Epidermal melanocyte (primary cell): ENCODE measurements around the gene PSME2.

Experiments
- DNase-seq: peaks from one replicate; pipeline ENCODE4 v3.0.0; 2011; ENCODE audit warnings: low spot score; ENCODE audit not compliant: insufficient read length

Gene PSME2

GRCh38 chr14:24136684-24137528 is 9.5 kb downstream of the PSME2 start:
- no peak for DNase-seq

GRCh38 chr14:24135834-24136683 is 10.4 kb downstream of the PSME2 start, which contains the start of gene PSME1:
PSME1 (plus strand) TSS chr14:24136194; CDS start chr14:24136263, 69 bp downstream.
- DNase-seq, result peak; percentile 95

GRCh38 chr14:24135584-24135833 is 10.9 kb downstream of the PSME2 start:
- no peak for DNase-seq

- DNase-seq, result no peak
Observed at GRCh38 chr14:24133735-24134134, 12.7 kb downstream of the PSME2 start.

GRCh38 chr14:24132976-24133375 is 13.4 kb downstream of the PSME2 start:
- no peak for DNase-seq

GRCh38 chr14:24132061-24132685 is 14.2 kb downstream of the PSME2 start:
- no peak for DNase-seq

- no peak for DNase-seq
Observed at GRCh38 chr14:24131549-24131966, 14.9 kb downstream of the PSME2 start.

GRCh38 chr14:24130717-24131548 is 15.5 kb downstream of the PSME2 start:
- no peak for DNase-seq

GRCh38 chr14:24130380-24130716 is 16.1 kb downstream of the PSME2 start, which contains the start of gene FITM1:
FITM1 (plus strand) TSS chr14:24130659; CDS start chr14:24131564, 905 bp downstream.
- no peak for DNase-seq

GRCh38 chr14:24129410-24129998 is 16.9 kb downstream of the PSME2 start:
- no peak for DNase-seq

- no peak for DNase-seq
Observed at GRCh38 chr14:24127673-24128072, 18.7 kb downstream of the PSME2 start.

- DNase-seq, result no peak
Observed at GRCh38 chr14:24126939-24127338, 19.5 kb downstream of the PSME2 start.

GRCh38 chr14:24123424-24124417 is 22.7 kb downstream of the PSME2 start:
- no peak for DNase-seq

- DNase-seq, result no peak
Observed at GRCh38 chr14:24122898-24123297, 23.5 kb downstream of the PSME2 start.

GRCh38 chr14:24122416-24122815 is 24.0 kb downstream of the PSME2 start:
- DNase-seq, result no peak

- DNase-seq, result no peak
Observed at GRCh38 chr14:24121210-24121609, 25.2 kb downstream of the PSME2 start.

- no peak for DNase-seq
Observed at GRCh38 chr14:24119691-24120090, 26.7 kb downstream of the PSME2 start.

- no peak for DNase-seq
Observed at GRCh38 chr14:24117179-24117578, 29.2 kb downstream of the PSME2 start.

GRCh38 chr14:24116128-24116814 is 30.1 kb downstream of the PSME2 start:
- DNase-seq, result no peak
